ENCODE data around the gene TBC1D22A.
A peak's percentile ranks its signal among the peaks of the same experiment; 100 is the strongest.
"Not testable (repeated sequence)": the region's sequence is repeated elsewhere in the genome, so short reads cannot be mapped to it uniquely, and the experiment has no call there.

The TBC1D22A gene

DNA sequence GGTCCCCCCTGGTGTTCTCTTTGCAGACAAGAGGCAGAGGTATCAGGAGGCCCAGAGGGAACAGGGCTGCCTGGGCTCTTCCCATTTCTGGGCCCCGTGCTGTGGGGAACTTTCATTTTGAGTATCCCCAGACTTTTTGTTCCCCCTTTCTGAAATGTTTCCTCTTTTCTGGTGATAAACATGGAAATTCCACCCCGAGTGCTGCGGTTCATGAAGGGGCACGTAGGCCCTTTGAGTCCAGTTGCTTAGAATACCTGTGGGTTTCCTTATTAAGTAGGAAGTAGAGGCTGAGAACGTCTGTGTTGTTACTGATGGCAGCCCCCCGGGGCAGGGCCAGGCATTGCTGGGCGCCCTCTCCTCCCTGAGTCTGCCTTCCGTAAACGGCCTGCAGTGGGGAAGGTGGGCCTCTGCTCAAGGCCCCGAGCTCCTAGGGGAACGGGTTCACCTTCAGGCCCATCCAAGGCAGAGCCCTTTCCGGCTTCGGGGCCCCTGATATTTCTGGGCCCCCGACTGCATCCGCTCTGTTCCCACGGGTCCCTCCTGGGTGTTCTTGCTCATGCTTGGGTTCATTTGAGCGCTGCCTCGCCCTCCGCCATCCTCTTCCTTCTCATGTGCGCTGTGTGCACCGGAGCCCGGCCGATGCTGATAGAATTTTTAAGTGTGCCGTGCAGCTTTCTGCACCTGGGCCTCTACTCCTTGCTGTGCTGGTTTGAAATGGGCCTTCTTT lies 12.0 kb downstream of the TBC1D22A start:
- no peak for DNase-seq (ENCODE audit: low read depth)

DNA sequence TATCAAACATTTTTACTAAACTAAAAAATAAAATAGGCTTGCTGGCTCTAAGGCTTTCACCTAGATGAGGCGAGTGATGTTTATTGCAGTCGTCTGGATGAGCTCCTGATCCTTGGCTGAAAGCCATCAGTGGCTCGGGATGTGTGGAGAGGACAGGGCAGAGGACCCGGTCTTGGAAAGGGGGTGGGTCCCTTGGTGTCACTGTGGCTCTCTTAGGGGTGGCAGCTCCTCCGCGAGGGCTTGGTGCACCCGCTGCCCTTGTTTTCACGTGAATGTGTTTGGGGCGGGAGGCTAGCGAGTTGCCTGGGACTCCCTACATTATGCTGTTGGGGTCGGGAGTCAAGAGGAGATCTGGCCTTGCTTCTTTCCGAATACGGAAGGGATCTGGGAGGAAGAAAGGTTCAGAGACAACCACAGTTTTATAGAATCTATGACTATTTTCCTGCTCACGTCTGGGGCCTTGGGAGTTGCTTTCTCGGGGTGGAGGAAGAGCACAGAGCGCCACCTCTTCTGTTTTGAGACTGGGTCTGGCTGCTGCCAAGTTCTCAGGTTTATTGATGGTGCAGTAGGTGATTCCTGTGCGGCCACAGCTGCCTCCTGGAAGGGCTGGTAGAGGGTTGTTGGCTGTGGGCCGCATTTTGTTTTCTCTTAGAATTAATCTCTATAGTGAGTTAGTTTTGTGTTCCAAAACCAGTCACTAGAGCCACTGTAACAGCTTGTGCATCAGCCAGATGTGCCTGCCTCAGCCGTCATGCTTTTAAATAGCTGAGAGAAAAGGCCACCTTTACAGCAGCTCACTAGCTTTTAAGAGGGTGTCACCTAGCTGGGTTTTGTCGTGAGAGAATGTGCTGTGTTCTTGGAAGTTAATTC lies 12.8 kb downstream of the TBC1D22A start:
- no peak for DNase-seq (ENCODE audit: low read depth)

DNA sequence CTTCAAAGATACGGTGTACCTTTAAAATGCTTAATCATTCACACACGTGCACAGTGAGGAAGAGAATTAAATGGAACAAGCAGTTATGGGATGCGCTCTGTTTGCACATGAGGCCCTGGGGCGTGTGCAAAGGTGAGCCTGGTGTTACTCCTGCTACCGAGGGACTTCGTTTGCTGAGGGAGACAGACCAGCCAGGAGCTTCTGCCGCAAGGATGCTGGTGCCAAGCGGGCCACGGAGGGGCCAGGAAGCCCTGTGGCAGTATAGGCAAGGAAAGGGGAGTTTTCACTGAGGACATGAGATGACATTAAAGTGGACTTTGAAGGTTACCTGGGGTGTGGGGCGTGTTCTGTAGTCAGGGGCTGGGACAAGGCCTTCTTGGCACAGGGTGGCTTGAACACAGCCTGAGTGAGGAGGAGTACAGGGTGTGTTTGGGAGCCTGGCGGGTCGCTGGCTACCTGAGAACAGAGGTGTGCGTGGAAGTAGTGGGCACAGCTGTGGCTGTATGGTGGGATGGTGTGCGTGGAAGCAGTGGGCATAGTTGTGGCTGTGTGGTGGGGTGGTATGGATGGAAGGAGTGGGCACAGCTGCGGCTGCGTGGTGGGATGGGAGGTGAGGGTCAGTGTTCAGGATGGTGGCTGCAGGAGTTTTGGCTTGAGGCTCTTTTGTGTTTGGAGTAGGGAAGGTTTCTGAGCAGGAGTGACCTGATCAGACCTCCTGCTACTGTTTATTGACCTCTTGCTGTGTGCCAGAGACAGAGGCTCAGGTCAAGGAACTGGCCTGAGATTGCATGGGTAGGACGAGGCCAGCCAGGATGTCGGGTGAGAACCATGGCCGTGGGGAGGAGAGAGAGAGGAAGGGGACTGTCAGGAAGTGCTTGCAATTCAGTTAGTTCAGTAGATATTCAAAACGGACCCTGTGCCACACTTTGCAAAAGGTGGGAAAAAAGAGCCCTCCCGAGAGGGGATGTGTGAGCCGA lies 13.7 kb downstream of the TBC1D22A start:
- no peak for DNase-seq (ENCODE audit: low read depth)

DNA sequence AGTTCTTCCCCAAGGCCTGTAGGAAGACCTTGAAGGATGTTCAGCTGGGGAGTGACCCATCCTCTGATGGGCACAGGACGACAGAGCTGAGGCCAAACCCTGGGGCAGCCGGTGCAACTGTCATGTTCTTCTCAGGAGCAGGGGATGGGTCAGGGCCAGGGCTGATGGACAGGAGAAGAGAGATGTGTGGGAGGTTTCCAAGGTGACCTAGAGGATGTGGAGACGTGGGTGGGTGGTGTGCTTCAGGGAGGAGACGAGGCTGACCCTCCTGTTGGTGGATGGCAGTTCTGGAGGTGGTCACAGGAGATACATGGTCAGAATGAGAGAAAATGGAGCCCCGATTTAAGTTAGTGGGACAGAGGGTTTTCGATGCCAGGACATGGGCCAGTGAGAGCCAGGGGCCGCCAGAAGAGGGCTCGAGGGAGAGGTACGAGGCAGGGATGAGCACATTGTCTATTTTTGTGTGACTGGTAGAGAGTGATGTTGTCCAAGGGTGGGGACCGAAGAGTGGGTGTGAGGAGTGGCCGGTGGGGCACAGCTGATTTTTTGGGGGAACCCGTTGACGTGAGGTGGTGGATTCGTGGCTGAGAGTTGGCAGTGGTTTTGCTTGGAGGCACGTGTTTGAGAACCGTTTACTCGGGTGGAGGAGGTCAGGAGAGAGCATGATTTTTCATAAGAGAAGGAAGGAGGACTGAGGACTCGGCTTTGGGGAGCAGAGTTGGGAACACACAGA lies 14.6 kb downstream of the TBC1D22A start:
- no peak for DNase-seq (ENCODE audit: low read depth)

DNA sequence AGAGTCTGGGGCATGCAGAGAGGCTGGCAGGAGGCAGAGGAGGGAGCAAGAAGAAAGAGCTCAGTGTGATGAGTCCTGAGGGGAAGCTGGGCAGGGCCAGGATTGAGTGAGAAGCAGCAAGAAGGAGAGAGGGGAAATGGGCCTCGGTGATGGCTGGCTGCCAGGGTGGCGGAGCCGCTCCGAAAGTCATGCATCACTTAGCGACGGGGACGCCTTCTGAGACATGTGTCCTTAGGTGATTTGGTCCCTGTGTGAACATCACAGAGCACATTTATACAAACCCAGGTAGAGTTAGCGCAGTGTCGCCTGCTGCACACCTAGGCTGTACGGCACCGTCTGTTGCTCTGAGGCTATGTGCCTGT lies 15.1 kb downstream of the TBC1D22A start:
- DNase-seq (ENCODE audit: low read depth): no peak

DNA sequence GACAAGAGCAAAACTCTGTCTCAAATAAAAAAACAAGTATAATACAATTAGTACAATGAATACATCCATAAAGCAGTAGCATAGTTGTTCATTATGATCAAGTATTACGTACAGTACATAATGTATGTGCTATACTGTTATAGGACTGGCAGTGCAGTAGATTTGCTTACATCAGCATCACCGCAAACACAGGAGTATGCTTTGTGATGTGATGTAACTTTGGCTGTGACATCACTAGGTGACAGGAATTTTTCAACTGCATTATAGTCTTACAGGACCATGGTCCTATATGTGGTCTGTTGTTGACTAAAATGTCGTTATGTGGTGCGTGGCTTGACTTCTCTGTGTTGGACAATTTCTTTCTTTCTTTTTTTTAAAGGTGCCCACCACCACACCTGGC lies 16.6 kb downstream of the TBC1D22A start:
- no peak for DNase-seq (ENCODE audit: low read depth)

DNA sequence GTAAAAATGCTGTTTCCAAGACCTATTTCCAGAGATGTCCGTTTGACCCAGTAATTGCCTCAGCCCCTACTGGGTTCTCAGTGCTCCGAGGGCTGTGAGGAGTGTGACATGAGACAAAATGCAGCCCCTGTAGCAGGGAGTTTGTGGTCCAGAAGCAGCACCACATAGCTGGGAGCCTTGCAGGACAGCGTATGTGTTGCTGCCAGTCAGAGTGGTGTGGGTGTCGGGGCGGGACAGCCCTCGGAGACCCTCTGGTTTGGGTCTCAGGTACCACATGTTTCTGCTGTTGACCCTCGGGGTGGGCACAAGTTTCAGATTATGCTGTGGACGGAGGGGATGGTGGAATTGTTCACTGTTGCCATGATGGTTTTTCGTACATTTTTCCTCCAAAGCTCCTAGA lies 17.2 kb downstream of the TBC1D22A start:
- no peak for DNase-seq (ENCODE audit: low read depth)

DNA sequence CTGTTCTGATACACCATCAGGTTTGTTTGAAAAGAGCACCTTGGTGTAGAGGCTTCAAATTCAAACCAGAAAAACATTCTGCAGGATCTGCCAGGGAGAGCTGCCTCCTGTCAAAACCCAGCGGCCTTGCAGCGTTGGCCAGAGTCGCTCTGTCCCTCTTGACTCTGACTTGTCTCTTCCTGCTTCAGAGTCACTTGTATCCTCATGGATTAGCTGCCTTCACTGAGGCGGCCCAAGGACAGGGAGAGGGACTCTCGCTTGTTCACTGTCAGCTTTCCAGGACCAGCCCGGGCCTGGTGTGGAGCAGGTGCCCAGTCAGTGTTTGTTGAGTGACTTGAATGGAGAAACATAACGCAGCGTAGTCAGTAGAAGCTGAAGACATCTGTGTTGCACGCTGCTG lies 18.0 kb downstream of the TBC1D22A start:
- no peak for DNase-seq (ENCODE audit: low read depth)

DNA sequence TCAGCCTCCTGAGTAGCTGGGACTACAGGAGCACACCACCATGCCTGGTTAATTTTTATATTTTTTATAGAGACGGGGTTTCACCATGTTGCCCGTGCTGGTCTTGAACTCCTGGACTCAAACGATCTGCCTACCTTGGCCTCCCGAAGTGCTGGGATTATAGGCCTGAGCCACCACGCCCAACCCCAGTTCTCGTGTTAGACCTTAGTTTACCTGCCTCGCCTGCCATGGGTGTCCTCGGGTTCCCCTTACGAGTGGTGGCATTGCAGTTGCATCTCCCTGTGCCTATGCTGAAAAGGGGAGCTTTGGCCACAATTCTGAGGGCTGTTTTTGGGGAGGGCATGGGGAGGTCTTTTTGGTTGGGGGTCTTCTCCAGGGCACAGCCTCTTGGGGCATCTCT lies 18.8 kb downstream of the TBC1D22A start:
- DNase-seq (ENCODE audit: low read depth): no peak

DNA sequence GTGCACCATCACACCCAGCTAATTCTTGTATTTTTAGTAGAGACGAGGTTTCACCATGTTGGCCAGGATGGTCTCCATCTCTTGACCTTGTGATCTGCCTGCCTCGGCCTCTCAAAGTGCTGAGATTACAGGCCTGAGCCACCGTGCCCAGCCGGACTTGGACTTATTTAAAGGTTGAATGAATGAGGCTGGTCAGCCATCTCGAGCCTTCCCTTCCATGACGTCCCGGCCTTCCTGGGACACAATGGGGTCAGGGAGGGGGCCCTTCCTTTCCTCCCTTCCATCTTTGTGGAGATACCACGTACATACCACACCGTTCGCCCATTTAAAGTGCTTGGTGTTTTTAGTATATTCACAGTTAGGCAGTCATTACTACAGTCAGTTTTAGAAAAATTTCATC lies 19.8 kb downstream of the TBC1D22A start:
- DNase-seq (ENCODE audit: low read depth): not testable (repeated sequence)

DNA sequence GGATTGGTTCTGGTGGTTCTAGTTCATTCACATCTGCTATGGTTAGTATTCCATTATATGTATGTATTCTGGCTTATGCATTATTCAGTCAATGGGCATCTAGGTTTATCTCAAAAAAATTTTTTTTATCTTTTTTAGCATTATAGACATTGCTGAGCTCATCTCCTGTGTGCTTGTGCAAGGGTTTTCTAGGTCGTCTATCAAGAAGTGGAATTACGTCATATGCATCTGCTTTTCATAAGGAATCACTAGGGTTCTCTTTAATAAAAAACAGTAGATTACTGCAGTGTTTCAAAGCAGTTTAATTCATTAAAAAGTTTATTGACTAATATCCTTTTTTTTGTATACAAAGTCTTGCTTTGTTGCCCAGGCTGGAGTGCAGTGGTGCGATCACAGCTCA lies 21.3 kb downstream of the TBC1D22A start:
- DNase-seq (ENCODE audit: low read depth): no peak

DNA sequence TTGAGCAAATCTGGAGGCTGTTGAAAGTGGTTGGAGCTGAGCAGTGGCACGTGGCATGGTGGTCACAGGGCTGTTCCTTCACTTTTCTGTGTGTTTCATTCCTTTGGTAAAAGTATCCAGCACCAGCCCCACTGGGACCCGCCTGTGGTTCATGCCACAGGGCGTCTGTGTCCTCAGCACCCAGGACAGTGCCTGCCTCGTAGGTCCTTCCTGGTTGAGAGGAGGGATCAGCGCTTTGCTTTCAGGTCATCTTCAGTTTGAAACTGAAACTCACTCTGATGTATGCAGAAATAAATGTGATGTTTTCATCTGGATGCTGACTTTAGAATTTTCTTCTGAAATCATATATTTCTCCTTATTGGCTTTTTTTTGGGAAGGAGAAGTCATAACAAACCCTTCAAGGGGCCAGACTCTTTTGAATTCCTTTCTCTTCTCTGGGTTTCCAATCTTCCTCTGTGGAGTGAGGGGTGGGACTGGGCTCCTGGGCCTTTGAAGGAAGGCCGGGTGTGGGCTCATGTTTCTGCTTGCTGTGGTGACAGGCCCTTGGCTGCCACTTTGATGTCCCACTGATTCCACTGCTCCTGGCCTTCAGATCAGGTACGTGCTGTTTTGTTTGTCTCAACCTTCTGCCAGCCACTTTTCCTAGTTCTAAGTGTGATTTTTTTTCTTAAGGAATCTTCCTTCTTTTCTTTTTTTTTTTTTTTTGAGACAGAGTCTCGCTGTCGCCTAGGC lies 26.2 kb downstream of the TBC1D22A start:
- DNase-seq (ENCODE audit: low read depth): no peak

DNA sequence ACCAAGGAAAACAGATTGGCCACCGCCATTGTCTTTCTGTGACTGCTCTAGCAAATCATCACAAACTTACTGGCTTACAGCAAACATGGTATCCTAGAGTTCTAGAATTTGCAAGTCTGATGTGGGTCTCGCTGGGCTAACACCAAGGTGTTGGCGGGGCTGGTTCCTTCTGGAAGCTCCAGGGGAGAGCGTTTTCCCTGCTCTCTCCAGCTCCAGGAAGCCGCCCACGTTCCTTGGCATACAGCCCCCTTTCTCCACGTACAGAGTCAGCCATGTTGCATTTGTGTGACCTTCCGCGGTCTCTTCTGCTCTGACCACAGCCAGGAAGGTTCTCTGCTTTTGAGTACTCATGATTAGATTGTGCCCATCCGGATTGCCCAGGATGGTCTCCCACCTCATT lies 27.5 kb downstream of the TBC1D22A start:
- no peak for DNase-seq (ENCODE audit: low read depth)

DNA sequence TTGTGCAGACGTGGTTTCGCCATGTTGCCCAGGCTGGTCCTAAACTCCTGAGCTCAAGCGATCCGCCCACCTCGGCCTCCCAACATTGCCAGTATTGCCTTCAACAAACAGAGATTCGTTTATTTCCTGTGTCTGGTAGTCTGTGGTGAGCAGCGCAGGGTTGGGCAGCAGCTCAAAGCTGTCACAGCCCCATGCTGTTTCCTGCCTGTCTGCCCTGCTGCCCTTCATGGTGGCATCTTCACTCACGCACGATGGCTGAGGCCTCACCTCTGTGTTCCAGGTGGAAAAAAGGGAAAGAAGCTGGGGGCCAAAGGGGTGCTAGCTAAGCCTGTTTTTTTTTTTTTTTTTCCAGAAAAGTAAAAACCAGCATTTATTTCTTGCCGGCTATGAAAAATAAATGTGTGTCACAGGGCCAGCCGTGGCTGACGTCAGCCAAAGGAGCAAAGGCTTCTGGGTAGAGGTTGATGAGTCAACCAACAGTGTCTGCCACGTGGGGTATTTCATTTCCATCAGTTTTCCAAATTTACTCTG lies 28.8 kb downstream of the TBC1D22A start:
- DNase-seq (ENCODE audit: low read depth): peak; percentile 60

DNA sequence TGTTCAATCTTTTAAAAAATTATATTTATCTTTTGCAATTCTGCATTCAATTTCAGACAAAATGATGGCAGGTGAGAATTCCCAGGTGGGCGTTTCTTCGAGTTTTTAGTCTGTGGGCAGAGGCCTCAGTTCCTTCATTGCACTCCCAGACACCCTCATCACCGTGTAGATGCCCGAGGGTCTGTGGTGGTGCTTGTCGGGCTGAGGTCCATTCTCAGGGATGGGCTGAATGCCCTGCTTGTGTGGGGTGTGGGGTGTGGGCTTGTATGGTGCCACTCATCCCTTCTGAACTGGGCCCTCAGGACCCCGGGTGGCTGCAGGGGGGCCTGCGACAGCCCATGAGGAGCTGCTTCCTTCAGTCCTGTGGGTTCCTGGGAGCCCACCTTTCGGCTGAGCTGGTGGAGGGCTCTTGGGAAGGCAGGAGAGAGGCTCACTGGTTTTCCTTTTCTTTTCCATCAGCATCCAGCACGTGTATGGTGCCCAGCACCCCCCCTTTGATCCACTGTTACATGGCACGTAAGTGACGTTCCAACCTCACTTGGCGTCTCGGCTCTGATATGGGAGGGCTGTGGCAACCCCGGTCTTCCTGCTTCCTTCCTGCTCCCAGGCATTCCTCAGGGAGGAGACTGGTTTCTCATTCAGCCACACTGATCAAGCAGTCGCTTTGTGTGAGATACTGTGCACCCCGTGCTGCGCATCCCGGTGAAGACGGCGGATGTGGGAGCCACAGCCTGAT lies 29.8 kb downstream of the TBC1D22A start:
- no peak for DNase-seq (ENCODE audit: low read depth)

DNA sequence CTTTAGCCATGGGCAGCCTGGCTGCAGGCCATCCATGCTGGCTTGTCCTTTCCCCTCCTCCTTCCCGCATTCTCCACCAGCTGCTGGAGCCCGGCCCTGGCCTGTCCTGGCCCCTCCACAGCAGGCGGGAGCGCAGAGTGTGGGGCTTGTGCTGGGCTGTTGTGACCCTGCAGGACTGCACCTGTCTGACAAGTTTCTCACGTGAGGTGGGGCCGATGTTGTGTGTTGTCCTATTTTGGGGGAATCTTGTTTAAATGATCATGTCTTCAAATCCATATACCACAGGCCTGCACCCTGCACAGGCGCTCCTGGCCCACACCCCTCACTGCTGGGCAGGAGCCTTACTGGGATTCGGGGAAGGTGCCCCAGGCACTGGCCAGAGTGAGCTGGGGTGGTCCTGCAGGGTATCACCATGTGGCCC lies 30.4 kb downstream of the TBC1D22A start:
- DNase-seq (ENCODE audit: low read depth): no peak

DNA sequence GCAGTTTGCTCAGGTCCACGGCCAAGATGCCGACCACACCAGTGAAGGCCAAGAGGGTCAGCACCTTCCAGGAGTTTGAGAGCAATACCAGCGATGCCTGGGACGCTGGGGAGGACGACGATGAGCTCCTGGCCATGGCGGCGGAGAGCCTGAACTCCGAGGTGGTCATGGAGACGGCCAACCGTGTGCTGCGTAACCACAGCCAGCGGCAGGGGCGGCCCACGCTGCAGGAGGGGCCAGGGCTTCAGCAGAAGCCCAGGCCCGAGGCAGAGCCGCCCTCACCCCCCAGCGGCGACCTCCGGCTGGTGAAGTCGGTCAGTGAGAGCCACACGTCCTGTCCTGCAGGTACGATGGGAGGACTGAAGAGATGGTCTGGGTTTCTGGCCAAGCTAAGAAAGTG lies 31.0 kb downstream of the TBC1D22A start:
- no peak for DNase-seq (ENCODE audit: low read depth)

DNA sequence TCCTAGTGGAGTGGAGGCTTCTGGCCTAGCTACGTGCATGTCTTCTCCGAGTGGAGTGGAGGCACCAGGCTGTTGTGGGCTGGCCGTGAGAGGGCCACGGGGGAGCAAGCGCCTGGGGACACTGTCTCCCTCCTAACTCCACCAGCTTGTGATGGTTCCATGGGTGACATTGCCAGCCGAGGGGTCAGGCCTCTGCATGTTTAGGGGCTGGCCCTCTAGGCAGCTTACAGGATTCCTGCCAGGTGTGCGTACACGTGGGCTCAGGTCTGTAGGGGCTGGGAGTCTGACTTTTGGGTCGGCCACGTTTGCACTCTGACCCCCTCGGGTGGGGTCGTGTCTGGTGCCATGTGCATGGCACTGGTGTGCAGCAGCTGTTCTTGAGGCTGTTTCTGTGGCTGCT lies 31.6 kb downstream of the TBC1D22A start:
- DNase-seq (ENCODE audit: low read depth): no peak

DNA sequence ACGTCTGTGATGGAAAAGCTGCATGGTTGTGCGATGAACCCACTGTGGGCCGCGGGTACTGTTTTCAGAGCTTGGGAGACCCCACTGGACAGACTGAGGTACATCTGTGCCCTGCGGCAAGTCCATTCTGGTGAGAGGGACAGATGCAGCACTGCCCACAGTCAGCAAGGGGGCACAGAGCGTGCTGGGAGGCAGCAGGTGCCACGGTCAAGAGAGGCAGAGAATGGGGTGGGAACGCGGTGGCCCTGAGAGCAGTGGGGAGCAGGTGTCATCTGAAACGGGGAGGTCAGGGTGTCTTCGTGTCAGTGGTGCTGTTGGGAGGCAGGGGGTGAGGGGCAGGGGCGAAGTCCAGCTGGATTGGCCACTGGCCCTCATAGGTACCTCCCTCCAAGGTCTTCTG lies 32.0 kb downstream of the TBC1D22A start:
- no peak for DNase-seq (ENCODE audit: low read depth)

DNA sequence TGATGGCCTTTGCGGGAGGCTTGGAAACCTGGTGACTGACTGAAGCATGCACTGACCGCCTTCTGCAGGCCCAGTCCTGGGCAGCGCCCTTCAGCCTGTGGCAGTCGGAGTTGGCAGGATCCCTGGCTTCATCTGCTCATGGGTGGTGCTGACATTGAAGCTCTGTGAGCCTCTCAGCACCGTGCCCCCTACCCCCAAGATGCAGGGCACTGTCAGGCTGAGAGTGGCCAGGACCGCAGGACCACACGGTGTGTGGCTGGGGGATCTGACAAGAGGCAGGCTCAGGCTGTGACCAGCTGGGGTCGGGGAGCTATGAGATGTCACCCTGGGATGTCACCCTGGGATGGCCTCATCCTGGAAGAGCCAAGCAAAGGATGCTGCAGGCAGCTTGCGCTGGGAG lies 32.7 kb downstream of the TBC1D22A start:
- no peak for DNase-seq (ENCODE audit: low read depth)

Measured in ELR (cell line).